ENCODE measurements around the gene CLMN.
A peak's percentile ranks its signal among the peaks of the same experiment; 100 is the strongest.
"Not testable (repeated sequence)": the region's sequence is repeated elsewhere in the genome, so short reads cannot be mapped to it uniquely, and the experiment has no call there.

The CLMN gene

GRCh38 chr14:95286645-95287044 lies 33.1 kb downstream of the CLMN start:
- DNase-seq = no peak

GRCh38 chr14:95285566-95285965 lies 34.1 kb downstream of the CLMN start:
- DNase-seq = no peak

DNA sequence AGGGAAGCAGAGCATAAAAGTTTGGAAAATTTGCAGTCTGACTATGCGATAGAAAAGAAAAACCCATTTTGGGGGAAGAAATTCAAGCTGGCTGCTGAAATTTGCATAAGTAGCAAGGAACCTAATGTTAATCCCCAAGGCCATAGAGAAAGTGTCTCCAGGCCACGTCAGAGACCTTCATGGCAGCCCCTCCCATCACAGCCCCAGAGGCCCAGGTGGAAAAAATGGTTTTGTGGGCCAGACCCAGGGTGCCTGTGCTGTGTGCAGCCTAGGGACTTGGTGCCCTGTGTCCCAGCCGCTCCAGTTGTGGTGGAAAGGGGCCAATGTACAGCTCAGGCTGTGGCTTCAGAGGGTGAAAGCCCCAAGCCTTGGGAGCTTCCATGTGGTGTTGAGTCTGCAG lies 35.9 kb downstream of the CLMN start:
- DNase-seq = not testable (repeated sequence)

DNA sequence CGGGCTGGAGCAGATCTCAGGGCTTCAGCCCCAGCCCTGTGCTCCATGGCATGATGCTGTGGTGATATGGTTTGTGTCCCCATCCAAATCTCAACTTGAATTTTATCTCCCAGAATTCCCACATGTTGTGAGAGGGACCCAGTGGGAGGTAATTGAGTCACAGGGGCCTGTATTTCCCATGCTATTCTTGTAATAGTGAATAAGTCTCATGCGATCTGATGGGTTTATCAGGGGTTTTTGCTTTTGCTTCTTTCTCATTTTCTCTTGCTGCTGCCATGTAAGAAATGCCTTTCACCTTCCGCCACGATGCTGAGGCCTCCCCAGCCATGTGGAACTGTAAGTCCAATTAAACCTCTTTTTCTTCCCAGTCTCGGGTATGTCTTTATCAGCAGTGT lies 36.7 kb downstream of the CLMN start:
- DNase-seq = not testable (repeated sequence)

DNA sequence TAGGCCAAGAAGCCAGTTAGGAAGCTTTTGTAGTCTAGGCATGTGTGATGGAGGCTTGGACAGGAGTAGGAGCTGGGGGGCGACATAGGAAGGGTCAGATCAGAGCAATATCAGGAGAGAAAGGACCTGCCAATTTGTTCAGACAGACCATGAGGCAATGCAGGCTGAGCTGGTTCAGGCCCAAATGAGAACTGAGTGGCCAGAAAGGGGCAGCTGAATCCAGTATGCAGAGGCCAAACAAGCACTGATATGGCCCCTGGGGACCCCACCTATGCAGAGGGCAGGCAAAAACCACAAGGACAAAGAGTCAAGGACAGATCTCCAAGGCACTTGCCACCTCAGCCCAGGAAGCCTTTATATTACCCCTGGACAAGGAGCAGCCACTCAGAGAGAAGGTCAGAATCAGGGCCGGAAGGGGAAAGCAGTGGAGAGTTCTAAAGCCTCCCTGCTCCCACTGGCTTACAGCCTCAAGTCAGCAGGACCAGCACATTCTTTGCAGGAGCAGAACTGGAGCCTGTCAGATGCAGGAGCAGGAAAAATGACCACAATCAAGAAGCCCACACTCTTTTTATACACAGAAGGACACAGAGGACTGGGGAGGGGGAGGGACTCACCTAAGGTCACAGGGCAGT lies 37.2 kb downstream of the CLMN start:
- no peak for DNase-seq

DNA sequence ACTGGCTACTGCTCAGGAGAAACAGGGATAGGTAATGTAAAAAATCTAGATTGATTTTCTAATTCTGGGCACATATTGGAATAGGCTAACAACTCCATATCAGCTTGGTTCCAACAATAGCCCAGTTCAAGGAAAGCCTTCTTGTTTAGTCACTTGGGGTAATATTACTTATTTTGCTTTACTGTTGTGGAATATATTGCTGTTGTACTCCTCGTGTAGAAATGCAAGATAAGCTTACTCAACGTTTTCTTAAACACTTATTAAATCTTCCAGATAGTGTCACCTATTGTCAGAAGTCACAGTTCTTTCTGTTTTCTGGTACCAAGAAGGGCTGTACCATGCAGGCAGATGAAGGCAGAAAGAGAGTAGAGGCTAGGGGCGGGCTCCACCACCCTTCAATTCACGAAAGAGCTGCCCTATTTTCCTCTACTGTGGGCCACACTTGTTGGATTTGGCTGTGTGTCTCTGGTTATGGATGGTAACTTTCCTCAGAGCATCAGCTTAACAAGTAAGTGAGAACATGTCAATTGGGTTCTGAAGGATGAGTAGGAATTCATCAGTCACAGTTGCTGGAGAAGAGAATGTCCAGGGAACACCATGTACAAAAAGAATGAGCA lies 38.0 kb downstream of the CLMN start:
- DNase-seq = no peak

GRCh38 chr14:95275494-95275893 lies 44.2 kb downstream of the CLMN start:
- DNase-seq = no peak

DNA sequence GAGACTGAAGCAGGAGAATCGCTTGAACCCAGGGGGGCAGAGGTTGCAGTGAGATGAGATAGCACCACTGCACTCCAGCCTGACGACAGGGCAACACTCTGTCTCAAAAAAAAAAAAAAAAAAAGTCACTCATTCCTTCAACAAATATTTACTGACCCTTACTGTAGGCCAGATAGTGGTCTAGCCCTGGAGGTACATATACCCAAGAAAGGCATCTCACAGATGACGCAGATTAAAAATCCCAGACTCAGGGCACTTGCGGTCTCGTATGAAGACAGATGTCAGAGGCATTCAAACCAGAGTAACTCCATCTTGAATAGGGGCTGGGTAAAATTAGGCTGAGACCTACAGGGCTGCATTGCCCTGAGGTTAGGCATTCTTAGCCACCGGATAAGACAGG lies 44.8 kb downstream of the CLMN start:
- DNase-seq = no peak

GRCh38 chr14:95274279-95274678 lies 45.4 kb downstream of the CLMN start:
- no peak for DNase-seq

GRCh38 chr14:95273001-95273978 lies 46.4 kb downstream of the CLMN start:
- no peak for DNase-seq

DNA sequence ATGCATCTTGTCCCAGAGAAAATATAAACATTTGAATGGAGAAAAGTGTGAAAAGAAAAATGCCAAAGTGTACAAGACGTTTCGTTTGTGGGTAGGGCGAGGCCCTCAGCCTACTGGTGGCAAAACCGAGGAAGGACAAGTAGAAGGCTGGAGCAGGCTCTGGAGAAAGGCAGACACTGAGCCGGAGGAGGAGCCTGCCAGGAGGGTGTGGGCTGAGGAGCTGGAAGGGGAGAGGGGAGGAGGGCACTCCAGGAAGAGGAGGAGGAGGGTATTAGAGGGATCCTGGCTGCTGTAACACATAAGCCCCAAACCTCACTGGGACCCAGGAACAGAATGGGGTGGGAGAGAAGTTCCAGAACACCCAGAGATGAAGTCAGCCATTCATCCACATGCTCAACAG lies 47.7 kb downstream of the CLMN start:
- no peak for DNase-seq

GRCh38 chr14:95270203-95270602 lies 49.5 kb downstream of the CLMN start:
- DNase-seq = no peak

GRCh38 chr14:95269493-95269892 lies 50.2 kb downstream of the CLMN start:
- no peak for DNase-seq

DNA sequence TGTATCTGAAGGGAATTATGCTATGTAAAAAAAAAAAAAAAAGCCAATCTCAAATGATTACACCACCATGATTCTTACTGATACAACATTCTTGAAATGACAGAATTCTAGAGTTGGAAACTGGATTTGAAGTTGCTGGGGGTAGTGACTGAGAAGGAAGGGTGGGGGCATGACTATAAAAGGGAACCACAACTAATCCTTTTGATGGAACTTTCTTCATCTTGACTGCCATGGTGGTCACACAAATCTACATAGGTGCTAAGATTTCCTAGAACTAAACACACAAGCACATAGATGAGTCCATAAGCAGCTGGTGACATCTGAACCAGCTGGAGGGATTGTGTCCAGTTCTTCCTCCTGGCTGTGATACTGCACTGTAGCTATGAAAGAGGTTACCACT lies 51.4 kb downstream of the CLMN start:
- DNase-seq = no peak

GRCh38 chr14:95267306-95267705 lies 52.4 kb downstream of the CLMN start:
- DNase-seq = no peak

DNA sequence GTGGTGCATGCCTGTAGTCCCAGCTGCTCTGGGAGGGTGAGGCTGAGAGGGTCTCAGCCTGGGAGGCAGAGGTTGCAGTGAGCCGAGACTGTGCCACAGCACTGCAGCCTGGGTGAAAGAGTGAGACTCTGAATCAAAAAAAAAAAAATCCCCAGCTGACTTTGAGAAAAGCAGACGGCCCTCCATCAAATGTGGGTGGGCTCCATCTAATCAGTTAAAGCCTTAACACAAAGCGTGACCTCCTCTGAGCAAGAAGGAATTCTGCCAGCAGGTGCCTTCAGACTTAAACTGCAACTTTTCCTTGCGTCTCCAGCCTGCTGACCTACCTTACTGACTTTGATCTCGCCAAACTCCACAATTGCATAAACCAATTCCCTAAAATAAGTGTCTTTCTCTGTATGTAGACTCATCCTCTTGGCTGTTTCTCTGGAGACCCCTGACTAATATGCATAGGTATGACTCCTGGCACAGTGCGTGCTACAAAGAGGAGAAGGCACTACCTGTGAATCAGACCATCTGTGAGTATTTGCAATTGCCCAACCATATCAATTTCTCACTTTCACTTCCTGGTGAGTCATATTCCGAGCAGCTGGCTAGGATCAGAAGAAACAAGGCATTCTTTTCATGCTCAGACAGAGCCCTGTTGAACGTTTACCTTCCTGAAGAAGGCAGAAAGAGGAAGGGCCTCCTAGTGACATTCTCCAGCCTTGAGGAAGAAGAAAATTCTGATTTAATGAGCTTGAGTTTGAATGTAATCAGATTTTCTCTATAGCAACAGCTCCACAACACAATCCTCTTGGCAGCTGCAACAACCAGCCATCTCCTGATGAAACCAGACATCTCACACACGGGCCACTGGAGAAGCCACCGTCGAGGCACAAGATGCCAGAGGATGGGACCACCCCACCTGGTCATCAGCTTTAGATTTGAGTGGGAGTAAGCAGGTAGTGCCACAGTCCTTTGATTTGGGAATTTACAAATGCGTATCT lies 54.3 kb downstream of the CLMN start:
- peak; percentile 93 for DNase-seq

DNA sequence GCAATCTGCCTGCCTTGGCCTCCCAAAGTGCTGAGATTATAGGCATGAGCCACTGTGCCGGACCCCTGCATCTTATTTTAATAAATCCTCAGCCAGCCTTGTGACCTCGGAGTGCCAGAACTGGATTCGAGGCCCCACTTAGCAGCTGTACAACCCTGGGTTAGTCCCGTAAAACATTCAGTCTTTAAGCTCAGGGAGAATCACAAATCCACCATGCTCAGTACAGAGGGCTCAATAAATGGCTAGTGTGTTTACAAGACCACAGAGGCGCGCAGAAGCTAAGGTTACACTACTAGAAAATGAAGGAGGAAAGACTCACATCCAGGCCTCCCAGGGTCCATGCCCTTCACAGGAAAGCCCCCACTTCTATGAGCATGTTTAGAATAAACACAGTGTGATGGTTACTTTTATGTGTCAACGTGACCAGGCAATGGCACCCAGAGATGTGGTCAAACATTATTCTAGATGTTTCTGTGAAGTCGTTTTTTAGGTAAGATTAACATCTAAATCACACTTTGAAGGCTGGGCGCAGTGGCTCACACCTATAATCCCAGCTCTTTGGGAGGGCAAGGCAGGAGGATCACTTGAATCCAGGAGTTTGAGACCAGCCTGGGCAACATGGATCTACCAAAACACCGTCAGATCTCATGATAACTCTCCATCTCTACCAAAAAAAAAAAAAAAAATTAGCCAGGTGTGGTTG lies 55.3 kb downstream of the CLMN start:
- peak; percentile 42 for DNase-seq

GRCh38 chr14:95263527-95264231 lies 56.0 kb downstream of the CLMN start:
- DNase-seq = no peak

DNA sequence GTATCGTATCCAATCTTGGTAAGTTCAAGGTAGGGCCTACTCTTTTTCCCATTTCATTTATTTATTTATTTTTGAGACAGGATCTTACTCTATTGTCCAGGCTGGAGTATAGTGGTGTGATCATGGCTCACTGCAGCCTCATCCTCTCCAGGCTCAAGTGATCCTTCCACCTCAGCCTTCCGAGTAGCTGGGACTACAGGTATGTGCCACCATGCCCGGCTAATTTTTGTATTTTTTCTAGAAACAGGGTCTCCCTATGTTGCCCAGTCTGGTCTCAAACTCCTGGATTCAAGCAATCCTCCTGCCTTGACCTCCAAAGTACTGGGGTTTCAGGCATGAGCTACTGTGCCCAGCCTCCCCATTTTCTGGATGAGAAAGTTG lies 57.2 kb downstream of the CLMN start:
- no peak for DNase-seq

GRCh38 chr14:95261616-95262510 lies 57.8 kb downstream of the CLMN start:
- no peak for DNase-seq
